Progenitor cell of endocrine pancreas (in vitro differentiated cells): ENCODE data around the gene CAPN5. TPM values are rescaled to one million over a fixed set of nuclear protein-coding genes. Genes with fewer than 3 reads are reported as not detected.
"Not testable (repeated sequence)": the region's sequence is repeated elsewhere in the genome, so short reads cannot be mapped to it uniquely, and the experiment has no call there.

Experiments
- DNase-seq: peaks from one replicate; pipeline ENCODE4 v3.0.0; 2021; ENCODE audit warnings: low spot score; ENCODE audit not compliant: unreplicated experiment
- H3K27ac Mint-ChIP-seq: 2 replicates; pipeline ENCODE4 v1.8.0; 2021; ENCODE audit warnings: mild to moderate bottlenecking, moderate library complexity, mixed read lengths
- H3K27me3 Mint-ChIP-seq: 2 replicates; pipeline ENCODE4 v1.8.0; 2021; ENCODE audit warnings: mixed read lengths
- H3K36me3 Mint-ChIP-seq: 2 replicates; pipeline ENCODE4 v1.8.0; 2022; ENCODE audit warnings: mixed read lengths; ENCODE audit not compliant: insufficient read depth
- H3K4me1 Mint-ChIP-seq: 2 replicates; pipeline ENCODE4 v1.8.0; 2021; ENCODE audit warnings: low read depth, mixed read lengths
- H3K4me3 Mint-ChIP-seq: 2 replicates; pipeline ENCODE4 v1.8.0; 2021; ENCODE audit warnings: low read depth, mild to moderate bottlenecking, moderate library complexity, mixed read lengths
- H3K9me3 Mint-ChIP-seq: 2 replicates; pipeline ENCODE4 v1.8.0; 2021; ENCODE audit warnings: low read depth, mixed read lengths
- CTCF ChIP-seq: fragments of 200-600 bp; sonication (generic); IDR thresholded peaks from one replicate; pipeline ENCODE4 v1.5.0; 2021; ENCODE audit warnings: antibody characterized with exemption, mild to moderate bottlenecking; ENCODE audit not compliant: unreplicated experiment
- total RNA-seq: library from RNA; stranded (reverse); gene quantifications from 2 replicates; pipeline ENCODE4 v1.2.1, GENCODE V29; 2021

CAPN5 gene
- total RNA-seq, 1 donor from 2014 or later = 10.9 TPM

DNA sequence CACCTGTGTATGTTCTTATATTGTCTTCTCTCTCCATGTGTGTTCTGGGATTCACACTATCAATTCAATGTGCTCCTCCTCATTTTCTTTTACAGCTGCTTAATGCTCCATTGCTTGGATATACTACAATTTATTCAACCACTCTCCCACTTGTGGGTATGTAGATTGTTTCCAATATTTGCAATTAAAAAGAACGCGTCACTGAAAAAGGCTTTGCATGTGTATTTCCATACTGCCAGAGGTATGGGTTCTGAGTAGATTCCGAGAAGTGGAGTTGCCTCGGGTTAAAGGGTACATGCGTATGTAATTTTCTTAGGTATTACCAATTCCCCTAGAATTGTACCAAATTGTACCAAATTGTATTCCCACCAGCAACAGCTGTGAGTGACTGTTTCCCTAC is 7.0 kb upstream of the CAPN5 start:
- no peaks in the 10 kb centered on the region for H3K36me3 Mint-ChIP-seq
- DNase-seq = no peak
- no peak overlapping the region for H3K27ac Mint-ChIP-seq
- H3K4me3 Mint-ChIP-seq = no peak overlapping the region
- peaks cover 4% of the 10 kb centered on the region for H3K4me1 Mint-ChIP-seq
- peaks cover 2% of the 10 kb centered on the region for H3K27me3 Mint-ChIP-seq
- peaks cover 13% of the 10 kb centered on the region for H3K9me3 Mint-ChIP-seq
- TF ChIP-seq CTCF = no peak

- no peak overlapping the region for H3K27ac Mint-ChIP-seq
- no peak for DNase-seq
- no peak for TF ChIP-seq CTCF
- H3K4me1 Mint-ChIP-seq = peaks cover 7% of the 10 kb centered on the region
- H3K36me3 Mint-ChIP-seq = no peaks in the 10 kb centered on the region
- H3K27me3 Mint-ChIP-seq = peaks cover 6% of the 10 kb centered on the region
- peaks cover 13% of the 10 kb centered on the region for H3K9me3 Mint-ChIP-seq
- no peak overlapping the region for H3K4me3 Mint-ChIP-seq
Measured at GRCh38 chr11:77060234-77060633, 6.5 kb upstream of the CAPN5 start.

- not testable (repeated sequence) for H3K36me3 Mint-ChIP-seq, H3K27ac Mint-ChIP-seq, H3K4me3 Mint-ChIP-seq, H3K27me3 Mint-ChIP-seq, DNase-seq
- peaks cover 11% of the 10 kb centered on the region for H3K4me1 Mint-ChIP-seq
- peaks cover 13% of the 10 kb centered on the region for H3K9me3 Mint-ChIP-seq
Measured at GRCh38 chr11:77061258-77061657, 5.5 kb upstream of the CAPN5 start.

DNA sequence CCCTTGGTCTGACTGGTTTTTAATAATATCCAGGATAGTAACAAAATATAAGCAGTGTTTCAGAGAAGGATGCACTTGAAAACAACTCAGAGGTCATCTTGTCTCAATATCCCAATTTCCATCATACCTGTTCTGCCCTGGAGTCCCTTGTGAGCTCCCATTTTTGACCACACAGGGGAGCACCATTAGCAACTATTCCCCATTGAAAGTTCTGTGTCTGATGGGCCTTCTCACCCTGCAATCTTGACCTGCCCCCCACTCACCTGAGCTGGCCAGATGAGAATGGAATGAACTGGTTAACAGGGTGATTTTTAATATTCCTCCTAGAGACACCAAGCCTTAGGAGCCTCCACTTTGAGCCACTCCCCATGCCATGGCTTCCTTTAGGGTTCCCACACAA is 3.8 kb upstream of the CAPN5 start:
- H3K27ac Mint-ChIP-seq = no peak overlapping the region
- H3K36me3 Mint-ChIP-seq = no peaks in the 10 kb centered on the region
- peaks cover 9% of the 10 kb centered on the region for H3K27me3 Mint-ChIP-seq
- peaks cover 14% of the 10 kb centered on the region for H3K4me1 Mint-ChIP-seq
- no peak for TF ChIP-seq CTCF
- H3K9me3 Mint-ChIP-seq = peaks cover 10% of the 10 kb centered on the region
- no peak overlapping the region for H3K4me3 Mint-ChIP-seq
- no peak for DNase-seq

DNA sequence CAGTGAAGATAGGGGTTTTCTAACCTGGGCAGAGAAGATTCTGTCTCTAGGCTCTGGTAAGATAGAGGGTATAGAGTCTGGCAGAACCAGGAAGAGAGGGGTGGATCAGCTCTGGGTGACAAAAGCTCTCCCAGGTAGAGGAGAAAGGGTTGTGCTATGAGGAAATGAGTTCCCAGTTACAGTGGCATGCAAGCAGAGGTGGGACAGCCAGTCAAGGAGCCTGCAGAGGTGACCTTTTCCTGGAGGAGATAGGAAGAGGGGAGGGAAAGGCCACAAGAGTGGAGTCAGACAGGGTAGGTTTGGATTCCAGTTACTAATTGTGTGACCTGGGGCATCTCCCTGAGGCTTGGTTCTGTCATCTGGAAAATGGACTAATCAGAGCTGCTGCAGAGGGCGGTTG is 3.4 kb upstream of the CAPN5 start:
- Mint-ChIP-seq H3K36me3 (no peaks in the 10 kb centered on the region), H3K27ac (no peak overlapping the region), H3K9me3 (peaks cover 10% of the 10 kb centered on the region), H3K4me3 (no peak overlapping the region), H3K27me3 (peaks cover 12% of the 10 kb centered on the region), H3K4me1 (peaks cover 14% of the 10 kb centered on the region)
- no peak for TF ChIP-seq CTCF
- no peak for DNase-seq

DNA sequence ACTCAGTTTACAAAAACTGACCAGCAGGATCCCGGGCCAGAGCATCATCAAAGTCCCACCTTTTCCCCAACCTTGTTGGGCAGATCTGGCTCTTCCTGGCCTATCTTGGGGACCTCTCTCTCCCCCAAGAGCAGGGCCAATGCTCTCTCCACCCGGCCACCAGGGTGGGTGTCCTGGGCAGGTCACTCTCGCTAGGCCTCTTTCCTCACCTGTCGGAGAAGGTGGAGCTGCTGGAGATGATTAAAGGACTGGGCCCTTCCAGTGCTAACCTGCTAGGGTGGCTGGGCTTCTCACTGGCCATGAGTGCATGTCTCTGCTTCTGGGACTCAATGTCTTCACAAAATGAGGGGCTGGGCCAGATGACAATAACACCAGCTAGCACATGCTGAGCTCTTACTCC is 2.9 kb upstream of the CAPN5 start:
- Mint-ChIP-seq H3K27me3 (peaks cover 14% of the 10 kb centered on the region), H3K9me3 (peaks cover 10% of the 10 kb centered on the region), H3K36me3 (no peaks in the 10 kb centered on the region), H3K4me3 (no peak overlapping the region), H3K4me1 (peaks cover 14% of the 10 kb centered on the region), H3K27ac (no peak overlapping the region)
- no peak for TF ChIP-seq CTCF
- no peak for DNase-seq
